ENCODE measurements around the gene ASAP3.

DNA sequence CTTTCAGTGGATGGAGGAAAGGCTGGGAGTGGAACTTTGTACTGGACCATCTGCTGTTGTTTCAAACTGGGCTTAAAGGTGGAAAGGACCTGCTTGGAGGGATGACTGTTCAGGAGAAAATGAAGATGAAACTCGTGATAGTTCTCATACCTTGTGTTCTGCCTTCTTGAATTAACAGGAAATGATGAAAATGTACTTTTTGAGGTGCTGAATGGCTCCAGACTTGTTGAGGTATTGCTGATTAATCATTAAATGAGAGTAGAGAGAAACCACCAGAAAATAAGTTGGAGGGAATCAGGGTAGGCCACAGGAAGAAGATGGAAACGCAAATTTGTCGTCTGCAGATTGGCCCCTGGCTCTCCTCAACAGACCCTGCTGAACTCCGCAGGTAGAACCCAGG, 88.1 kb downstream of the ASAP3 start:
- TF ChIP-seq, protein P1, sequence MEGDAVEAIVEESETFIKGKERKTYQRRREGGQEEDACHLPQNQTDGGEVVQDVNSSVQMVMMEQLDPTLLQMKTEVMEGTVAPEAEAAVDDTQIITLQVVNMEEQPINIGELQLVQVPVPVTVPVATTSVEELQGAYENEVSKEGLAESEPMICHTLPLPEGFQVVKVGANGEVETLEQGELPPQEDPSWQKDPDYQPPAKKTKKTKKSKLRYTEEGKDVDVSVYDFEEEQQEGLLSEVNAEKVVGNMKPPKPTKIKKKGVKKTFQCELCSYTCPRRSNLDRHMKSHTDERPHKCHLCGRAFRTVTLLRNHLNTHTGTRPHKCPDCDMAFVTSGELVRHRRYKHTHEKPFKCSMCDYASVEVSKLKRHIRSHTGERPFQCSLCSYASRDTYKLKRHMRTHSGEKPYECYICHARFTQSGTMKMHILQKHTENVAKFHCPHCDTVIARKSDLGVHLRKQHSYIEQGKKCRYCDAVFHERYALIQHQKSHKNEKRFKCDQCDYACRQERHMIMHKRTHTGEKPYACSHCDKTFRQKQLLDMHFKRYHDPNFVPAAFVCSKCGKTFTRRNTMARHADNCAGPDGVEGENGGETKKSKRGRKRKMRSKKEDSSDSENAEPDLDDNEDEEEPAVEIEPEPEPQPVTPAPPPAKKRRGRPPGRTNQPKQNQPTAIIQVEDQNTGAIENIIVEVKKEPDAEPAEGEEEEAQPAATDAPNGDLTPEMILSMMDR (IDR thresholded peaks at IDR 0.05): no peak
- no peak for TF ChIP-seq POLR2A (IDR thresholded peaks at IDR 0.05)
